Spleen (tissue), 7 donors: ENCODE results near the gene KIAA2012.

Experiments used
- CTCF ChIP-seq, 11 experiments: fragments of 200-600 bp in 7 of 11; fragments of 450-650 bp in 4 of 11; sonication (generic) in 4 of 11; IDR thresholded peaks in 8 of 11; conservative IDR thresholded peaks in 3 of 11; 1 replicate in 7 of 11; 2 replicates in 4 of 11; pipeline versions ENCODE4 v1.4.0 to v1.8.0; 2016 to 2021; ENCODE audit warnings: antibody characterized with exemption in 11 of 11, inconsistent platforms in 4 of 11, mild to moderate bottlenecking in 1 of 11
- POLR2A ChIP-seq, 3 donors: fragments of 450-650 bp; IDR thresholded peaks; one replicate each; pipeline ENCODE4 v1.5.1; 2017; ENCODE audit warnings: antibody characterized with exemption in 3 of 3, mild to moderate bottlenecking in 1 of 3
- POLR2AphosphoS5 ChIP-seq, 3 donors: sonication (generic); formaldehyde crosslinking; IDR thresholded peaks; one replicate each; pipeline ENCODE4 v1.5.1; 2017; ENCODE audit warnings: antibody characterized with exemption in 3 of 3
- donor health status: DM: no; HTN: no; CAD: no; lungs with moderate emphysema.
- donor health status: DM: no; HTN: no; CAD: no.
- donor health status: DM: no; HTN: no; CAD: no.

DNA sequence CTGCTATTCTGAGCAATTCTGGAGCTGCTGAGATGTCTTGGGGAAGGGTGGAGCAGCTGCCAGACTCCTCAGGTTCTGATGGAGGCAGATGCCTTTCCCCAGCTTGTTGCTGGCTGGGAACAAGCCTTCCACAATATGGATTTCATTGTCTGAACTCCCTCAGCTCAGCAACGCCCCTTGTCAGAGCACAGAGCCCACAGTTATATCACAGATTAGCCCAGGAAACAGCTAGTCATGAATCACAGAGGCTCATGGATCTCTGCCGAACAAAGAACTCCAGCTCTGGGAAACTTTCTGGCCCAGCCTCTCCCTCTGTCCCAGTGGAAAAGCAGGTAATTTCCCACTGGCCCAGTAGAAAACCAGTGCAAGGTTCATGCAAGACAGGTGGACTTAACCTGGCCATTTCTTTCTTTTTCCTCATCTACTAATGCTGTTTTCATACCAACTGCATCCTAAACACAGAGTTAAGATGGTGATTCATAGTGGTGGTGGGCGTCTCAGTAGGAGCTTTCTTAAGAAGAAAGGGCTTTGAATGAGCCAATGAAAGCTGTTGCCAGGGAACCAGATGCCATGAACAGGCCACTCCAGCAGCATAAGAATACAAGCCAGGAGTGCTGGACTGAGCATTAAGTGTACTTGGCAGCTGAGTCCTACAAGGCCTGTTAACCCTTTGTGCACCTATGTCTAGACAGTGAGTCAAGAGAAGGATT lies 8.7 kb upstream of the KIAA2012 start:
- TF ChIP-seq CTCF (IDR thresholded peaks at IDR 0.05 in 8 of 11, conservative IDR thresholded peaks at IDR 0.05 in 3 of 11) (no peak), POLR2AphosphoS5 (IDR thresholded peaks at IDR 0.05) (no peak), POLR2A (IDR thresholded peaks at IDR 0.05) (no peak)
